NB4 (cell line): ENCODE data around the gene SHISA8.

Experiments used
- DNase-seq: peaks from one replicate; pipeline ENCODE4 v3.0.0; 2010; ENCODE audit warnings: low read depth
- H3K4me3 ChIP-seq: one replicate; pipeline ENCODE4 v1.5.1; 2011; ENCODE audit warnings: mild to moderate bottlenecking, low read depth, low read length, moderate library complexity
- MYC ChIP-seq: IDR thresholded peaks from 2 replicates; pipeline ENCODE4 v1.6.1; 2011; ENCODE audit warnings: low read depth, low read length
- POLR2A ChIP-seq: IDR thresholded peaks from 2 replicates; pipeline ENCODE4 v1.6.1; 2011; ENCODE audit warnings: mild to moderate bottlenecking; ENCODE audit not compliant: insufficient read length; ENCODE audit errors: extremely low read depth
- TF ChIP-seq, protein P1 (sequence below): IDR thresholded peaks from 2 replicates; pipeline ENCODE4 v1.6.1; 2011; ENCODE audit warnings: low read depth, low read length
- TF ChIP-seq, protein P2 (sequence below): IDR thresholded peaks from one replicate; pipeline ENCODE4 v1.5.1; 2012; ENCODE audit warnings: low read depth, low read length

SHISA8 gene

DNA sequence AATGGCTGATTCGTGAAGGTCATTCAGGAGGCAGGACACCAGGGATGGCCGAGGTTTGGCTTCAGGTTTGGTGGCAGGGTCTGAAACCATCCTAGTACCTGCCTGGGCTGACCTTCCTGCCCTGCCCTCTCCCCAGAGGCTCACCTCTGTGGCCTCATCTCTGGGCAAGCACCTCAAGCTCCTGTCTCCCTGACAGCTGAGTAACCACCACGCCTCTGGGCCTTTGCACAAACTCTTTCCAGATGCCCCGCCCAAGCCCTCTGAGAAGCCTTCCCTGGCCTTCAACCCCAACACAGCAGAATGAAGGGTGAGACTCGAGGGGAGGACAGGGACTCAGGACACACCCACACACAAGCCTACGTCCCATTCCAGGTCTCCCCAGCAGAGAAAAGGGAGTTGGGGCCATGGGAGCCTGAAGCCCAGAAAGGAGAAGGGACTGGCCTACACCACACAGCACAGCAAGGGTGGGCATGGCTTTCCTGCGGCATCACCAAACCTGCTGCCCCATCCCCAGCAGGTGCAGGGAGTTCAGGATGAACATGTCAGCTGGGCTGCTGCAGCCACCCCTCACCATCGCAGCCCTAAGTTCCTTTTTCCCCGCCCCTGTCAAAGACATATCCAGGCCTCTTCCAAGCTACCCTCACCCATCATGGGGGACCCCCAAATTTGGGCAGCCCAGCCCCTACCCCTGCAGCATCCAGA lies 2.4 kb downstream of the SHISA8 start:
- DNase-seq, result no peak
- H3K4me3 ChIP-seq, result no peak overlapping the region
- no peak for TF ChIP-seq POLR2A
- TF ChIP-seq, protein P1, sequence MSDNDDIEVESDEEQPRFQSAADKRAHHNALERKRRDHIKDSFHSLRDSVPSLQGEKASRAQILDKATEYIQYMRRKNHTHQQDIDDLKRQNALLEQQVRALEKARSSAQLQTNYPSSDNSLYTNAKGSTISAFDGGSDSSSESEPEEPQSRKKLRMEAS, result no peak

DNA sequence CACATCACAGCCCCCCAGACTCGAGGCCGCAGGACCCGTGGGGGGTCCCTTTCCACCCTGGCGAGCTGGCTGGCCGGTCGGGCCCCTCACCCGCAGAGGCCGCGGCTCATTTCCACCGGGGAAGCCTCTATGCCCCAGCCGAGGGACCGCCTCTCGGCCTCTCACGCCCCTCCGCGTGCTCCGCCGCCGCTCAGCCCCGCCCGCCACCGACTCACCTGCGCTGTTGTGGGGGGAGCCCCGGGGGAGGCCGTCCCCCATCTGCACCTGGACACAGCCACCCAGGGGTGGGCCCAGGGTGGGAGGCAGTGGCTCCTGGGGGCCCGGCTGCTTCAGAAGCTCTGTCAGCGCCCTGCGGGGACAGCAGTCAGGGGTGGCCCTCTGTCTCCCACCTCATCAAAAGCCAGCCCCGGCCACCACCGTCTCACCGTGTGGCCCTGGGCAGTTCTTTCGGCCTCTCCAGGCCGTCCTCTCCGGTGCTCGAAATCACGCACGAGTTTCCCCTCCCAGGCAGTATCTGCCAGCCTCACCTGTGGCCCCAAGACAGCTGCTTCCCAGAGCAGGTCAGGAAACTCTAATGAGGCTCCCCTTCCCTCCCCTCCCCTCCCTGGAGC lies 3.8 kb downstream of the SHISA8 start:
- DNase-seq, result no peak
- TF ChIP-seq, protein P1, result no peak
- TF ChIP-seq, protein P2, sequence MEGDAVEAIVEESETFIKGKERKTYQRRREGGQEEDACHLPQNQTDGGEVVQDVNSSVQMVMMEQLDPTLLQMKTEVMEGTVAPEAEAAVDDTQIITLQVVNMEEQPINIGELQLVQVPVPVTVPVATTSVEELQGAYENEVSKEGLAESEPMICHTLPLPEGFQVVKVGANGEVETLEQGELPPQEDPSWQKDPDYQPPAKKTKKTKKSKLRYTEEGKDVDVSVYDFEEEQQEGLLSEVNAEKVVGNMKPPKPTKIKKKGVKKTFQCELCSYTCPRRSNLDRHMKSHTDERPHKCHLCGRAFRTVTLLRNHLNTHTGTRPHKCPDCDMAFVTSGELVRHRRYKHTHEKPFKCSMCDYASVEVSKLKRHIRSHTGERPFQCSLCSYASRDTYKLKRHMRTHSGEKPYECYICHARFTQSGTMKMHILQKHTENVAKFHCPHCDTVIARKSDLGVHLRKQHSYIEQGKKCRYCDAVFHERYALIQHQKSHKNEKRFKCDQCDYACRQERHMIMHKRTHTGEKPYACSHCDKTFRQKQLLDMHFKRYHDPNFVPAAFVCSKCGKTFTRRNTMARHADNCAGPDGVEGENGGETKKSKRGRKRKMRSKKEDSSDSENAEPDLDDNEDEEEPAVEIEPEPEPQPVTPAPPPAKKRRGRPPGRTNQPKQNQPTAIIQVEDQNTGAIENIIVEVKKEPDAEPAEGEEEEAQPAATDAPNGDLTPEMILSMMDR, result no peak
- TF ChIP-seq MYC (no peak), POLR2A (no peak)
- H3K4me3 ChIP-seq, result no peak overlapping the region

DNA sequence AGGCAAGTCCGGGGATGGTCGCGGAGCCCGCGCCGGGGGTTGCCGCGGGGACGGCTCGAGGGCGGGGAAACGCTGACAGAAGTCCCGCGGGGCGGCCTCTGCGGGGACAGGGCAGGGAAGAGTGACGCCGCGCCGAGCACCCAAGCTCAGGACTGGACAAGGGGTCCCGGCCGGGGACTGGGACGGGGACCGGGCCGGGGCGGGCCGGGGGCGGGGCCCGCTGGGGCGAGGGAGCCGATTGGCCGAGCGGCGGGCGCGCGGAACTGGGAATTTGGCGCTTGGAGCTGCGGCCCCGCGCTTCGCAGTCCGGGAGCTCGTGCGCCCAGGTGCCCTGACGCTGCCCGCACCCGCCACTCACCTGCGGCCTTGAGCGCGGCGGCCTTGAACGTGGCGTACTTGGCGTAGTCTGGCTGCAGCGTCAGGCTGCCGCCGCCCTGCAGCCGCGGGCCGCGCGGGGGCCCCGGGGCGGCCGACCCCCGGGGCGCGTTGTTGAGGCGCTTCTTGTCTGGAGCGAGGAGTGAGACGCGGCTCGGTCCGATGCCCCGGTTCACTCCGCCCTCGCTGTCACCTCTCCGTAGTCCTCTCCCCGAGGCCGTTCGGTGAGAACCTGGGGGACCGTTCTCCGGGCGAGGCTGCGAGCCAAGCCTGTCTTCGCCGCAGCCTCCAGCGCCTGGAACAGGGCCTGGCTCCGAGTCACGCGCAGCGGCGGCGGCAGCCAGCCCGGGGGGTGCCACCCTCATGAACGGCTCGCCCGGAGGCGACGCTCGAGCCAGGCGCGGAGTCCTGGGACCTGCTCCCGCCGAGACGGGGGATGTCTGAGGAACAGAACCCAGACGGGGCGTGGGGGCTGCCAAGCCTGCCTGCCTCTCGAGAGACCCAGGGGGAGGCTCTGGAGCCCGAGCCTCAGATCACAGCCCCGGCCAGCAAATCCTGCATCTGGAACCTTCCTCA lies 4.5 kb downstream of the SHISA8 start:
- H3K4me3 ChIP-seq, result no peak overlapping the region
- TF ChIP-seq MYC (no peak), POLR2A (no peak)
- TF ChIP-seq, protein P1, result no peak
- TF ChIP-seq, protein P2, result no peak
- DNase-seq, result no peak

DNA sequence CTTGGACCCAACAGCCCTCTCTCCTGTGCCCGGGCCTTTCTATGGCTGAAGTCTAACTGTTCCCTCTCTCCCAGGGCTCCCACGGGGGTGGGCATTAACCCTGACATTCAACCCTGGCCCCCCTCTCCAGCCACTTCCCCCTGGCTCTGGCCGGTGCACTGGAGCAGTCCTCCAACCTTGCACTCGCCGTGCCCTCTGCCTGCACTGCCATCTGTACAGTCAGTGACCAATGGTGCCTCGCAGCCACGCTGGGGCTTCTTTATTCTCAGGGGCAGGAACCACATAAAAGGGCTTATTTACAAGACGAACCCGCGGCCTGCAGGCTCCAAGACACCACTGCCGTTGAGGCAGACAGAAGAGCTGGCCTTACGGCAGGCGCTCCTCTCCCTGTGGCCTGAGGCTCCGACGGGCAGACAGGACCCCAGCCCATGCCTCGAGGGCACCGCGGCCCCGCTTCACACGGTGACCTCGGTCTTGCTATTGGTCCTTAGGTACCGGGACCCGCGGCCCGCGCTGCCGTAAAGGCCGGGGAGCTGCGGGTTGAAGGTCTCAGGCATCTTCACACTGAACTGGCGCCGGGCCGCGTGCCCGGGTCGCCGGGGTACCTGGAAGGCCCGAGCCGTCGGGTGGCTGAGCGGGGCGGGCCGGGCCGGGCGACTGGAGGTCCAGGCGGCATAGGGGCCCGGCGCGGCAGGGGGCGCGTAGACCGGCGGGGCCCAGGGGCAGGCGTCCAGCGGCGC lies 5.4 kb downstream of the SHISA8 start:
- no peak overlapping the region for H3K4me3 ChIP-seq
- TF ChIP-seq, protein P1, result no peak
- TF ChIP-seq POLR2A (no peak), MYC (no peak)
- TF ChIP-seq, protein P2, result no peak
- DNase-seq, result no peak

DNA sequence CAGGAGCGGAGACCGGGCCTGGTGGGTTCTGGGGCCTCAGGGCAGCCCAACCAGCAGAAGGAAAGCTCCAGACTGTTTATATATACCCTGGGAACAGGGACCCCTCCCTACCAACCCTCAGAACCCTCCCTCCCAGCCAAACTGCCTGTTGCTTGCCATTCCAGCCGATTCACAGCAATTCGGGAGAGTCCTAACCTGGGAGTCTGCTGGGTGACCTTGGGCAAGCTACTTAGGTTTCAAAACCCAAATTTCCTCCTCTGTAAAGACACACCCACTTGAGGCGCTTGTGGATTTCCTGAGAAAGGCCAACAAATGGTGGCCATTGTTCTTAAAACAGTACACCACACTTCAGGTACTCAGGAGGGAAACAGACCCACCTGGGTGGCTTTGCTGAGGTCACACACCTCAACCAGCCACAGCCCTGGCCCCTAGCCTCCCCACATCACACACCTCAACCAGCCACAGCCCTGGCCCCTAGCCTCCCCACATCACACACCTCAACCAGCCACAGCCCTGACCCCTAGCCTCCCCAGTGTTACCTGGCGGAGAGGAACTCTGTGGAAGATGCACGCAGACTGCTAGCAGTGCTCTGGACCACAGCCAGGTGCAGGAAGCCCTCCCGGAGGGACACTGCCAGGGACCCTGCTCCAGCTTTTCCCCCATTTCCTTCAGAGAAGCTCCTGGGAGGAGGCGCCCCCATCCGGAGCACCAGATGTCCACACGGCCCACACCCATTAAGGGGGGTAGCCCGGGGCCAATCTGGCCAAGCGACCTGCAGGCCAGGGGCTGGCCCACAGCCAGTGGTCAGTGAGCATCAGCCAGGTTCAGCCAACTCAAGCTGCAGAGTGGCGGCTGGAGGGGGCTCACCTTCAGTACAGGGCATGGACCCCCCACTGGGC lies 6.2 kb downstream of the SHISA8 start:
- DNase-seq, result no peak
- H3K4me3 ChIP-seq, result no peak overlapping the region
- TF ChIP-seq MYC, result no peak
- TF ChIP-seq POLR2A, result no peak
- TF ChIP-seq, protein P1, result no peak
- TF ChIP-seq, protein P2, result no peak
